ENCODE data around the gene TENT5C.

The TENT5C gene

DNA sequence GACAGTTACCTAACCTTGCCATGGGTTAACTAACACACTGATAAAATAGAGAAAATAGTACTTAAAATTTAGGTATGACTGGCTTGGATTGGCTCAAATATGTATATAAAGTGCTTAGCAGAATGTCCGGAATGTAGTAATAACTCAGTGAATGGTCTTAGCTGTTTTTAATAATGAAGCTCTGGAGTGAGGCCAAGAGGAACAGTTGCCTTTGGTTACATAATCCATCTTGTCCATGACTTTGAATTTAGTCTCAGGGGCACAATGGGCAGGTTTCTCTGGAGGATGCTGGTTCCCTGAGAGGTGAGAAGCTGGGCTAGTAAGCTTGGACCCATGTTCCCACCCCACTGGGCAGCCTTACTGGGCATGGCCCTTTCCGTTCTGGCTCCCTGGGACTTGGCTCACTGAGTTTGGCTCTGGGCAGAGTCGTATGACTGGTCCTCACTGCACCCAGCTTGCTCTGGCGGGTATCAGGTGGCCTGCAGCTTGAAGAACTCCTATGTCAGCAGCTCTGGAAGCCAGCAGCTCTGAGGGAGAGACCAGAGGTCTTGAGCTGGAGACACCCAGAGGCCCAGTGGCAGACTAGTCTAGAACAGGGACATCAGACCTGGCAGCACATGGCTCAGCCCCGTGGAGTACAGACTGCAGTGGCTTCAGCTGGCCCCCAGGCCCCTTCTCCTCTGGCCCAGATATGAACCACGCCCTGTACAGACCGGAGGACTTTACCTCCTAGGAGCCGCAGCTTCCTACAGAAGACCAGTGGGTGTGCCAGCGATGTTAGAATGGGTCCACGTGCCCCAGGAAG, 40.4 kb downstream of the TENT5C start:
- TF ChIP-seq, protein P1, sequence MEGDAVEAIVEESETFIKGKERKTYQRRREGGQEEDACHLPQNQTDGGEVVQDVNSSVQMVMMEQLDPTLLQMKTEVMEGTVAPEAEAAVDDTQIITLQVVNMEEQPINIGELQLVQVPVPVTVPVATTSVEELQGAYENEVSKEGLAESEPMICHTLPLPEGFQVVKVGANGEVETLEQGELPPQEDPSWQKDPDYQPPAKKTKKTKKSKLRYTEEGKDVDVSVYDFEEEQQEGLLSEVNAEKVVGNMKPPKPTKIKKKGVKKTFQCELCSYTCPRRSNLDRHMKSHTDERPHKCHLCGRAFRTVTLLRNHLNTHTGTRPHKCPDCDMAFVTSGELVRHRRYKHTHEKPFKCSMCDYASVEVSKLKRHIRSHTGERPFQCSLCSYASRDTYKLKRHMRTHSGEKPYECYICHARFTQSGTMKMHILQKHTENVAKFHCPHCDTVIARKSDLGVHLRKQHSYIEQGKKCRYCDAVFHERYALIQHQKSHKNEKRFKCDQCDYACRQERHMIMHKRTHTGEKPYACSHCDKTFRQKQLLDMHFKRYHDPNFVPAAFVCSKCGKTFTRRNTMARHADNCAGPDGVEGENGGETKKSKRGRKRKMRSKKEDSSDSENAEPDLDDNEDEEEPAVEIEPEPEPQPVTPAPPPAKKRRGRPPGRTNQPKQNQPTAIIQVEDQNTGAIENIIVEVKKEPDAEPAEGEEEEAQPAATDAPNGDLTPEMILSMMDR (IDR thresholded peaks at IDR 0.05; ENCODE audit: control insufficient read depth, extremely low read depth, insufficient read depth) = no peak
- no peak overlapping the region for H3K4me3 ChIP-seq (ENCODE audit: low read depth, low read length)
- DNase-seq (ENCODE audit: low read depth) = no peak

DNA sequence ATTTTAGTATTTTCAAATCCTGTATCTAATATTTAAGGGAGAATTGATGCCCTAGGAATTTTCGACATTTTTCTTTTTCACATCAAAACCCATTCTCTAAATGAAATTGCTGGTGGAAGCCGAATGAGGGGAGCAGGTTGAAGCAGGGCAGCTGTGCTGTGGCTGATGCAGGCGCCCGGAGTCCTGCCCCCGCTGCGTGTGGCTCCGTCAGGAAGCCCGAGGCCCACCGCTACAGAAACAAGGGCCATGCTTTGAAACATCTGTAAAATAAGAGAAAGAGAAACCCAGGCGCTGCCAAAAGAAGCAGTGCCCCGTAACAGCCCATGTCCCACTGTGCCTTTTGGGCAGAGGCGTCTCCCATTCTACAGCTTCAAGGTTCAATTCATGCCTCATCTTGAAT, 41.1 kb downstream of the TENT5C start:
- TF ChIP-seq, protein P1 (IDR thresholded peaks at IDR 0.05; ENCODE audit: control insufficient read depth, extremely low read depth, insufficient read depth) = no peak
- no peak overlapping the region for H3K4me3 ChIP-seq (ENCODE audit: low read depth, low read length)
- no peak for DNase-seq (ENCODE audit: low read depth)

DNA sequence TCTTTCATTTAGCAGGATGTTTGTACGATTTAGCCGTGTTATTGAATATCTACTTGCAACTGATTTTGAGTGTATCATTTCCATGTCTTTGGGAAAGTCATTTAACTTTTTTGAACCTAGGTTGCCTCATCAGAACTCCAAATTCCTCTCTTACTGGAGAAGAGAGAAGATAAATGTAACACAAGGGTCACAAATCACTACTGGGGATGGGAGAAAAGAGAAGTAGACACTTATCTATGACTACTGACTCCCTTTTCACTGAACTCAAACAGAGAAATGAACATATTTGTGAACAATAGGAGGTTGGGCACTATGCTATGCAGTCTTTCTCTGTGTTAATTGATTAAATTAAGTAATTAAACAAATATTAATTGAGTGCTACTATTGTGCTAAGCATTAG, 42.2 kb downstream of the TENT5C start:
- DNase-seq (ENCODE audit: low read depth) = no peak
- TF ChIP-seq, protein P1 (IDR thresholded peaks at IDR 0.05; ENCODE audit: control insufficient read depth, extremely low read depth, insufficient read depth) = no peak
- H3K4me3 ChIP-seq (ENCODE audit: low read depth, low read length) = no peak overlapping the region

DNA sequence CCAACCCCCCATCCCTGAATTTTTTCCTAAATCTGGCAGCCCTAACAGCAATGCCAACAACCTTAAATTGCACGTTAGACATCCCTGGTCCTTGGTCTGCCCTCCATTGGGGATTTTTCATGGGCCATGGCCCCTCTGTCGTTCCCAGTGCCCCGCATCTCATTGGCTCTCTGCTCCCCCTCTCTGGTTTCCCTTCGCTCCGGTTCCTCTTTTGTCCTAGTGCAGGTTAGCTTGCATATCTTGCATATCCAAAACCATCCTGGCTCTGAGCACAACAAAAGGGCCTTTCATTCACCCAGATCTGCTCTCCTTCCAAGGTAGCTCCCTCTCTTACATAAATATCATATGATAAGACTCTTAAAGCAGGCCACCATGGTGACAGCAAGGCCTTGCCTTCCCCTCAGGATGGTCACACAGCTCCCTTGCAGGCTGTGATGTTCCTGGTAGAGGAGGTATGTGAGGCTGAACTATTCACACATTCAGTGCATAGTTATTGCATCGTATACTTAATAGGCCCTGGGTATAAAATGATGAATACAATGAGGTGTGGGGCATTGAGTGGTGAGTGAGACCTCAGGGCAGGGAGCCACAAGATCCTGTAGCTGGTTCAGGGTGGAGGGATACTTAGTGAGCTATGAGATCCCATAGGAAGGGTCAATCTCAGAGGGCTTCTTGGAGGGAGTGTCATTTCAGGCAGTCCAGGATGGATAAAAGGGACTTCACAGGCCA, 45.2 kb downstream of the TENT5C start:
- H3K4me3 ChIP-seq (ENCODE audit: low read depth, low read length) = no peak overlapping the region
- DNase-seq (ENCODE audit: low read depth) = no peak
- TF ChIP-seq, protein P1 (IDR thresholded peaks at IDR 0.05; ENCODE audit: control insufficient read depth, extremely low read depth, insufficient read depth) = no peak

DNA sequence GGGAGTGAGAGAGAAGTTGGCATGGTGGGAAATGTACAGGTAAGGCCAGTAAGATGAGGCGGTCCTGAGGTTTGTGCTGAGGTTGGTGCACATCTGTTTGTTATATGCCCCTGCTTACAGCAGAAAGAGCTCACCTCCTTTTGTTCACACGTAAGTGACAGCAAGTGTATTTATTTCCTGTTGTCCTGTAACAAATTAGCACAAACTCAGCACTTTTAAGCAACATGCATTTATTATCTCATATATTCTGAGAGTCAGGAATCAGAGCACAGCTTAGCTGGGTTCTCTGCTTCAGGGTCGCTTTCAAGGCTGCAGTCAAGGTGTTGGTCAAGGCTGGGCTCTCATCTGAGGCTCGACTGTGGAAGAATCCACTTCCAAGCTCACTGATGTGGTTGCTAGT, 45.8 kb downstream of the TENT5C start:
- no peak overlapping the region for H3K4me3 ChIP-seq (ENCODE audit: low read depth, low read length)
- DNase-seq (ENCODE audit: low read depth) = no peak
- TF ChIP-seq, protein P1 (IDR thresholded peaks at IDR 0.05; ENCODE audit: control insufficient read depth, extremely low read depth, insufficient read depth) = no peak

DNA sequence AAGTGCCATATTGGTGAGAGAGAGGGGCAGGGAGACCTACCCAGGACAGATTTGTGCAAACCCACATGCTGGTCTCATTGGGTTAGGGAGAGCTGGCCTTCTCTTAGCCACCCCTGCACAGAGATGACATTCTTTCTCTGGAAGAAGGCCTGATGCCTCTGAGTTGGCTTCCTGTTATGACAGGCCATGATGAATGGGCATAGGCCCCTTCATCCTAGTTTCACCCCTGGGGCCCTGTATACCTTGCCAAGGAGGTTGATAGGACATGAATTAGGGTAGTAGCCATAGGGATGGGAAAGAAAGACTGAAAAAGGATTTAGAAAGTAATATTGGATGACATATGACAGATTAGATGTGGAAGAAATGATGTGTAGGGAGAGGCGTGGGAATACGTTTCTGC, 46.6 kb downstream of the TENT5C start:
- DNase-seq (ENCODE audit: low read depth) = no peak
- TF ChIP-seq, protein P1 (IDR thresholded peaks at IDR 0.05; ENCODE audit: control insufficient read depth, extremely low read depth, insufficient read depth) = no peak
- no peak overlapping the region for H3K4me3 ChIP-seq (ENCODE audit: low read depth, low read length)
